IMR-90 (cell line): ENCODE measurements around the gene POLR2F. TPM values are rescaled to one million over a fixed set of nuclear protein-coding genes. Genes with fewer than 3 reads are reported as not detected.

Source experiments
- ATAC-seq: fragments of 200-7000 bp; cut with Tn5 transposase; 2 replicates; pipeline ENCODE4 v1.9.1; 2020; ENCODE audit warnings: low read depth, mild to moderate bottlenecking, moderate library complexity
- BruUV-seq: library from RNA; stranded (reverse); fragments of 400-500 nt; replicated peaks from 2 replicates; lab custom pipeline; 2021; lab: Mats Ljungman, UMichigan
- CTCF ChIA-PET: fragments of 300-600 bp; formaldehyde crosslinking; extraction: SDS; loops from one replicate; lab custom pipeline; 2021; ENCODE audit warnings: antibody characterized with exemption; lab: Yijun Ruan, JAX
- POLR2A ChIA-PET: fragments of 300-600 bp; sonication (Branson Sonifier 250); formaldehyde crosslinking; loops from one replicate; lab custom pipeline; 2022; ENCODE audit warnings: antibody characterized with exemption; ENCODE audit not compliant: unreplicated experiment; lab: Charles Lee
- DNase-seq: peaks from one replicate; pipeline ENCODE4 v3.0.0; 2013
- H2AFZ ChIP-seq: replicated peaks from 2 replicates; pipeline ENCODE3; 2013; ENCODE audit warnings: low read length, mild to moderate bottlenecking; ENCODE audit not compliant: poor library complexity
- H2AK5ac ChIP-seq: 2 replicates; pipeline ENCODE4 v1.6.1; 2013; ENCODE audit warnings: low read depth, low read length, inconsistent platforms
- H2AK9ac ChIP-seq: replicated peaks from 2 replicates; pipeline ENCODE3; 2013; ENCODE audit warnings: mild to moderate bottlenecking, low read depth, low read length, moderate library complexity; ENCODE audit not compliant: poor library complexity
- H2BK120ac ChIP-seq: 2 replicates; pipeline ENCODE4 v1.6.1; 2013; ENCODE audit warnings: low read depth, low read length, inconsistent platforms
- H2BK15ac ChIP-seq: 3 replicates; pipeline ENCODE4 v1.6.1; 2013; ENCODE audit warnings: low read depth, low read length, inconsistent platforms
- H2BK20ac ChIP-seq: 2 replicates; pipeline ENCODE4 v1.6.1; 2013; ENCODE audit warnings: low read depth, mild to moderate bottlenecking, inconsistent platforms, low read length, moderate library complexity
- H2BK5ac ChIP-seq: 2 replicates; pipeline ENCODE4 v1.6.1; 2013; ENCODE audit warnings: mild to moderate bottlenecking, low read depth, low read length, inconsistent platforms; ENCODE audit not compliant: poor library complexity, severe bottlenecking
- H3K14ac ChIP-seq: replicated peaks from 2 replicates; pipeline ENCODE4 v1.6.1; 2013; ENCODE audit warnings: low read depth, low read length, inconsistent platforms
- H3K18ac ChIP-seq: 2 replicates; pipeline ENCODE4 v1.6.1; 2013; ENCODE audit warnings: low read depth, low read length, control low read depth
- H3K23ac ChIP-seq: 2 replicates; pipeline ENCODE4 v1.6.1; 2013; ENCODE audit warnings: low read depth, low read length, inconsistent platforms
- H3K27ac ChIP-seq: 2 replicates; pipeline ENCODE4 v1.5.1; 2013; ENCODE audit warnings: mild to moderate bottlenecking, control low read depth, low read length; ENCODE audit not compliant: insufficient read depth
- H3K27me3 ChIP-seq: 2 replicates; pipeline ENCODE4 v1.6.1; 2013; ENCODE audit warnings: low read length; ENCODE audit not compliant: control insufficient read depth, insufficient read depth
- H3K36me3 ChIP-seq: 2 replicates; pipeline ENCODE4 v1.6.1; 2013; ENCODE audit warnings: low read length, mixed read lengths; ENCODE audit not compliant: control insufficient read depth, insufficient read depth
- H3K4ac ChIP-seq: 2 replicates; pipeline ENCODE4 v1.6.1; 2013; ENCODE audit warnings: low read depth, low read length, inconsistent platforms
- H3K4me1 ChIP-seq: 2 replicates; pipeline ENCODE4 v1.6.1; 2013; ENCODE audit warnings: low read length, mixed read lengths; ENCODE audit not compliant: control insufficient read depth, insufficient read depth
- H3K4me2 ChIP-seq: 2 replicates; pipeline ENCODE4 v1.6.1; 2013; ENCODE audit warnings: low read depth, mild to moderate bottlenecking, control low read depth, low read length, moderate library complexity
- H3K4me3 ChIP-seq: 2 replicates; pipeline ENCODE4 v1.5.1; 2013; ENCODE audit warnings: low read depth, mild to moderate bottlenecking, control low read depth, low read length, moderate library complexity; ENCODE audit not compliant: insufficient read depth
- H3K56ac ChIP-seq: 2 replicates; pipeline ENCODE4 v1.6.1; 2013; ENCODE audit warnings: low read length, inconsistent platforms; ENCODE audit not compliant: insufficient read depth; ENCODE audit errors: extremely low read depth
- H3K79me1 ChIP-seq, 2 experiments: 2 replicates each; pipeline ENCODE4 v1.6.1; 2013; ENCODE audit warnings: low read length in 2 of 2, inconsistent platforms in 1 of 2, low read depth in 1 of 2
- H3K9ac ChIP-seq: 2 replicates; pipeline ENCODE4 v1.6.1; 2013; ENCODE audit warnings: low read depth, low read length, control low read depth
- H3K9me1 ChIP-seq: 2 replicates; pipeline ENCODE4 v1.6.1; 2013; ENCODE audit warnings: low read length, inconsistent platforms; ENCODE audit not compliant: insufficient read depth
- H3K9me3 ChIP-seq: 2 replicates; pipeline ENCODE4 v1.6.1; 2013; ENCODE audit warnings: low read length; ENCODE audit not compliant: control insufficient read depth, insufficient read depth
- H4K20me1 ChIP-seq: 2 replicates; pipeline ENCODE4 v1.6.1; 2013; ENCODE audit warnings: low read length, inconsistent platforms; ENCODE audit not compliant: insufficient read depth
- H4K5ac ChIP-seq: 2 replicates; pipeline ENCODE4 v1.6.1; 2013; ENCODE audit warnings: mild to moderate bottlenecking, low read depth, low read length, control low read depth
- H4K8ac ChIP-seq, 2 experiments: 2 replicates each; pipeline ENCODE4 v1.6.1; 2013; ENCODE audit warnings: low read depth in 2 of 2, low read length in 2 of 2, control low read depth in 1 of 2, inconsistent platforms in 1 of 2
- H4K91ac ChIP-seq: 2 replicates; pipeline ENCODE4 v1.6.1; 2013; ENCODE audit warnings: low read depth, low read length, inconsistent platforms; ENCODE audit not compliant: insufficient read depth
- CEBPB ChIP-seq: IDR thresholded peaks from 2 replicates; pipeline ENCODE4 v1.6.1; 2012; ENCODE audit warnings: low read depth, low read length, improper control_type of control experiment
- CHD1 ChIP-seq: IDR thresholded peaks from 2 replicates; pipeline ENCODE4 v1.6.1; 2012; ENCODE audit warnings: low read depth, low read length, improper control_type of control experiment
- MAZ ChIP-seq: IDR thresholded peaks from 2 replicates; pipeline ENCODE4 v1.6.1; 2012; ENCODE audit warnings: low read depth, mild to moderate bottlenecking, low read length, improper control_type of control experiment, moderate library complexity, borderline replicate concordance
- MXI1 ChIP-seq: IDR thresholded peaks from 2 replicates; pipeline ENCODE4 v1.6.1; 2012; ENCODE audit warnings: low read depth, mild to moderate bottlenecking, low read length, moderate library complexity, borderline replicate concordance
- NFE2L2 ChIP-seq: fragments of 150-350 bp; IDR thresholded peaks from 2 replicates; pipeline ENCODE4 v1.6.1; 2016; ENCODE audit warnings: low read depth, mild to moderate bottlenecking, low read length
- POLR2A ChIP-seq: IDR thresholded peaks from 2 replicates; pipeline ENCODE4 v1.6.1; 2012; ENCODE audit warnings: mild to moderate bottlenecking, low read depth, low read length
- RAD21 ChIP-seq: IDR thresholded peaks from 2 replicates; pipeline ENCODE4 v1.6.1; 2012; ENCODE audit warnings: low read length, improper control_type of control experiment
- RCOR1 ChIP-seq: IDR thresholded peaks from 2 replicates; pipeline ENCODE4 v1.6.1; 2012; ENCODE audit warnings: mild to moderate bottlenecking, low read length, improper control_type of control experiment; ENCODE audit not compliant: insufficient replicate concordance
- RFX5 ChIP-seq: IDR thresholded peaks from 2 replicates; pipeline ENCODE4 v1.8.0; 2012; ENCODE audit warnings: low read depth, mild to moderate bottlenecking, low read length, moderate library complexity
- SMC3 ChIP-seq: fragments of 150-350 bp; IDR thresholded peaks from 2 replicates; pipeline ENCODE4 v1.6.1; 2016; ENCODE audit warnings: low read depth, mild to moderate bottlenecking, antibody characterized with exemption, low read length, moderate library complexity
- WGBS, 2 experiments: methylation state at CpG; one replicate each; pipeline versions ENCODE4 v1.1.5 to v1.1.7; 2013; ENCODE audit warnings: missing lambda C conversion rate in 2 of 2; ENCODE audit not compliant: insufficient read length in 1 of 2; ENCODE audit errors: extremely low coverage in 2 of 2; 5-methylcytosine and 5-hydroxymethylcytosine counted together
- dilution Hi-C: fragments of 300-500 bp; cut with HindIII; formaldehyde crosslinking; loops from one replicate; pipeline ENCODE4 v1.14.3; 2018; ENCODE audit warnings: low sequenced_read_pairs; ENCODE audit not compliant: unreplicated experiment
- in situ Hi-C: fragments of 300-500 bp; cut with MboI; formaldehyde crosslinking; loops from 3 replicates; pipeline ENCODE4 v1.14.3; 2019; ENCODE audit warnings: low sequenced_read_pairs, inconsistent platforms, mixed read lengths
- intact Hi-C: fragments of 100-400 bp; cut with micrococcal nuclease; formaldehyde crosslinking; loops from 2 replicates; pipeline ENCODE4 v1.10.0; 2022
- polyA plus RNA-seq, 3 experiments: library from polyadenylated mRNA; depleted of rRNA; stranded (reverse); fragments of >200 nt; gene quantifications; 2 replicates each; pipeline ENCODE4 v1.2.3, GENCODE V29; 2012; ENCODE audit warnings: low replicate concordance in 1 of 3
- total RNA-seq: library from RNA; depleted of rRNA; stranded (reverse); fragments of >200 nt; gene quantifications from 2 replicates; pipeline ENCODE4 v1.2.3, GENCODE V29; 2012
- TF ChIP-seq, protein P1 (sequence below): fragments of 150-350 bp; IDR thresholded peaks from 2 replicates; pipeline ENCODE4 v1.6.1; 2017; ENCODE audit warnings: mild to moderate bottlenecking, antibody characterized with exemption, low read length, low read depth

Gene POLR2F
- total and polyA plus RNA-seq, 2 of the 4 experiments (the other 2 are of a cell fraction), result 26.0 to 147 TPM

DNA sequence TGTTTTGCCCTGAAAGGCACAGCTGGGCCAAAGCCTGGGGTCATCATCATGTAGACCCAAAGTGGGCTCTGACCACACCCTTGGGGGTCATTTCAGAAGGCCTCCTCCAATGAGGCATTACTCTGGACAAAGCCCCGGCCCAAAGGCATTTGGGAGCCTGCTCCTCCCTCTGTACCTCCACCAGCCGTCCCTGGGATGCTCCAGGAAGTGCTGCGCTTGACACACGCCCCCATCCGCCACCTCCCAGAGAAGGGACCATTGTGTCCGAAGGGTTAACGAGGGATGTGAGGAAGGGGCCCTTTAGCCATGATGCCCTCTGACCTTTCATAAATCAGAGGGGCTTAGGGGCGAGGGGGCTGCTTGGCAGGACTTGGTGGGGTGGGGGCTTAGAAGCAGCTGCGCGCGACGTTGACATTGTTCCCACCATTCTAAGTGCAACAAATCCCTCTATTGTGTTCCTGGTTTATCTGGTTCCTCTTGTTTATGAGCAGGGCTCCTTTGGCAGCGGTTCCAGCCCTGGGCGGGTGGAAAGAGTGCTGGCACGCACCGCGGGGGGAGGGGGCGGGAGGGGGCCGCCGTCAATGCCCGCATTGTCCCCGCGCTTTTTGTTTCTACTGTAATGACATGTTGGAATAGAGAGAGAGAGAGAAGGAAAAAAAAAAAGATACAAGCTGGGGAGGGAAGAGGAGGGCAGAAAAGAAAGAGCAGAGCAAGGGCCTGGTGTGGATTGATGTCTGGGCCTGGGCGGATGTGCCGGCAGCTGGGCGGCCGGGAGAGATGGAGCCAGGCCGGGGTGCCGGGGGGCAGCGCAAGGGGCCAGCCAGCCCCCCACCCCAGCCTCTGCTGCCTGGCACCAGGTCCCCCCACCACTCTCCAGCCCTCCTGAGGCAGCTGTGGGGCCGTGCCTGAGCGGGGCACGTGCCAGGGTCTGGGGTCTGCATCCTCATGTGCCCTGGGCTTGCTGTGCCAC, 63.0 kb downstream of the POLR2F start (continued):
- no peak; the same call in 1 of the 2 replicates for TF ChIP-seq MAZ
- no peak for TF ChIP-seq NFE2L2

DNA sequence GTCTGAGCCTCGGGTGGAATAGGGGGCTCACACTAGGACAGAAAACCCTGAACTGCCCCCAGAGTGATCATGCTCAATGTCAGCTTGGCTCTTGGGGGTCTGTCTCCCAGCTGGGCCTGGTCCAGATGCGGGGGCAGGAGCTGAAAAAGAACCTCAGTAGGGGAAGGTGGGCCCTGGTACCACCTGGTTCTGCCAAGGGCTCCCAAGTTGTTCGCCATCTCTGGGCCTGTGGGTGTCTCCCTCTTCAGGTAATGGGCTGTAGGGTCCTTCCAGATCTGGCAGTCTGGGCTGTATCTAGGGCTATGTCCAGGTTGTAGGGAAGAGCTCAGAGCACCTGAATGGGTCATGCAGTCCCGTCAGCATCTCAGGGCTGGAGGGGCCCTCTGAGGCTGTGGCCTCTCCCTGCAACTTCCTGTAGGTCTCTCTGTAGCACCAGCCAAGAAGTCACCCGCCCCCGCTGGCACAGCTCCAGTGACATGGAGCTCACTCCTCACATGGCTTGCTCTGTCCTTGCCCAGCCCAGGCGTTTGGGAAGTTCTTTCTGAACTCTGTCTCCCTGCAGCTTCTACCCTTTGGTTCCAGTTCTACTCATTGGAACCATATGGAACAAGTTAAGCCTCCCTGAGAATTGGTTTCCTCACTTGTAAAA, 63.9 kb downstream of the POLR2F start:
- H2BK120ac ChIP-seq, result no peak overlapping the region
- H4K91ac ChIP-seq, result peak overlapping the region; percentile 59
- no peak overlapping the region for H3K27ac ChIP-seq
- no peak overlapping the region for H3K9ac ChIP-seq
- H2BK15ac ChIP-seq, result no peak overlapping the region
- no peak overlapping the region for H3K56ac ChIP-seq
- CTCF ChIA-PET, result interaction anchor here (0.5 kb wide), 1 partner anchor 22 kb away, joined by 3 read pairs; no protein-coding TSS in a partner anchor
- H4K8ac ChIP-seq, result peak overlapping the region; percentile 76 to 77; a peak in 3 of 4 replicates
- dilution Hi-C loops (no loop called here), intact Hi-C loops (no loop called here), in situ Hi-C loops (no loop called here)
- peak overlapping the region; percentile 45; the same call in 1 of the 2 replicates for H2AK5ac ChIP-seq
- 47% methylated on average over 5 of the region's 7 CpGs; no CpG with 5 or more reads in 1 of the 2 experiments for WGBS, 2 experiments
- H3K18ac ChIP-seq, result no peak overlapping the region; the same call in 1 of the 2 replicates
- no peaks in the 10 kb centered on the region for H4K20me1 ChIP-seq
- no peak overlapping the region for H3K4me2 ChIP-seq
- POLR2A ChIA-PET, result no interaction called here
- no peaks in the 10 kb centered on the region for H3K36me3 ChIP-seq
- 0 out of 2 replicates have a peak, but pooled peaks cover 5% of the 10 kb centered on the region for H3K9me1 ChIP-seq
- DNase-seq (peak; percentile 52), ATAC-seq (peak; percentile 59)
- no peak overlapping the region for H3K4me3 ChIP-seq
- peak overlapping the region; percentile 45; the same call in 1 of the 2 replicates for H4K5ac ChIP-seq
- H2BK20ac ChIP-seq, result peak overlapping the region; percentile 14; the same call in 1 of the 2 replicates
- peak overlapping the region; percentile 52 for H2AK9ac ChIP-seq
- no peaks in the 10 kb centered on the region for H3K9me3 ChIP-seq
- H2BK5ac ChIP-seq, result no peak overlapping the region
- H3K14ac ChIP-seq, result no peak overlapping the region
- peak overlapping the region; percentile 27; the same call in 1 of the 2 replicates for H3K4ac ChIP-seq
- H3K27me3 ChIP-seq, result no peaks in the 10 kb centered on the region; the same call in 1 of the 2 replicates
- TF ChIP-seq MAZ, result no peak
- TF ChIP-seq RFX5, result no peak
- TF ChIP-seq POLR2A, result no peak
- TF ChIP-seq RCOR1, result no peak
- TF ChIP-seq, protein P1, sequence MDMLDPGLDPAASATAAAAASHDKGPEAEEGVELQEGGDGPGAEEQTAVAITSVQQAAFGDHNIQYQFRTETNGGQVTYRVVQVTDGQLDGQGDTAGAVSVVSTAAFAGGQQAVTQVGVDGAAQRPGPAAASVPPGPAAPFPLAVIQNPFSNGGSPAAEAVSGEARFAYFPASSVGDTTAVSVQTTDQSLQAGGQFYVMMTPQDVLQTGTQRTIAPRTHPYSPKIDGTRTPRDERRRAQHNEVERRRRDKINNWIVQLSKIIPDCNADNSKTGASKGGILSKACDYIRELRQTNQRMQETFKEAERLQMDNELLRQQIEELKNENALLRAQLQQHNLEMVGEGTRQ, result no peak
- TF ChIP-seq CEBPB, result no peak
- no peak for TF ChIP-seq CHD1
- TF ChIP-seq RAD21, result no peak
- no peak for TF ChIP-seq MXI1
- TF ChIP-seq SMC3, result no peak
- H3K4me1 ChIP-seq, result peaks cover 9% of the 10 kb centered on the region
- H3K23ac ChIP-seq, result no peak overlapping the region
- peak overlapping the region; percentile 53 for H2AFZ ChIP-seq
- no TSS peak for BruUV-seq
- H3K79me1 ChIP-seq, result no peaks in the 10 kb centered on the region
